NCI-H1436 (cell line): Measurements from ENCODE around the gene PHLPP1.
A peak's percentile ranks its signal among the peaks of the same experiment; 100 is the strongest.

ENCODE experiments used
- DNase-seq: peaks from one replicate; lab custom pipeline; 2025; lab: John Stamatoyannopoulos, UW

PHLPP1 gene

GRCh38 chr18:62942578-62942977 is 227.2 kb downstream of the PHLPP1 start:
- DNase-seq: no peak

- DNase-seq: no peak
Measured at GRCh38 chr18:62944454-62944853, 229.1 kb downstream of the PHLPP1 start.

GRCh38 chr18:62948788-62949187 is 233.4 kb downstream of the PHLPP1 start:
- DNase-seq: no peak

- no peak for DNase-seq
Measured at GRCh38 chr18:62950246-62950645, 234.9 kb downstream of the PHLPP1 start.

- no peak for DNase-seq
Measured at GRCh38 chr18:62952807-62953206, 237.5 kb downstream of the PHLPP1 start.

GRCh38 chr18:62953663-62954062 is 238.3 kb downstream of the PHLPP1 start:
- no peak for DNase-seq

- DNase-seq: no peak
Measured at GRCh38 chr18:62954366-62954765, 239.0 kb downstream of the PHLPP1 start.

- DNase-seq: peak; percentile 32
Measured at GRCh38 chr18:62957885-62958472, 242.6 kb downstream of the PHLPP1 start.

- DNase-seq: no peak
Measured at GRCh38 chr18:62959481-62959880, 244.1 kb downstream of the PHLPP1 start.

- DNase-seq: peak; percentile 26
Measured at GRCh38 chr18:62963507-62963906, 248.2 kb downstream of the PHLPP1 start.

GRCh38 chr18:62964432-62964831 is 249.1 kb downstream of the PHLPP1 start:
- no peak for DNase-seq

GRCh38 chr18:62967089-62967488 is 251.7 kb downstream of the PHLPP1 start:
- DNase-seq: no peak

- DNase-seq: no peak
Measured at GRCh38 chr18:62973689-62974088, 258.3 kb downstream of the PHLPP1 start.

GRCh38 chr18:62974388-62974787 is 259.0 kb downstream of the PHLPP1 start:
- no peak for DNase-seq

GRCh38 chr18:62974928-62975675 is 259.8 kb downstream of the PHLPP1 start:
- no peak for DNase-seq

GRCh38 chr18:62975785-62976184 is 260.4 kb downstream of the PHLPP1 start:
- no peak for DNase-seq

- no peak for DNase-seq
Measured at GRCh38 chr18:62976227-62976626, 260.9 kb downstream of the PHLPP1 start.

GRCh38 chr18:62977512-62977911 is 262.2 kb downstream of the PHLPP1 start:
- no peak for DNase-seq

- DNase-seq: no peak
Measured at GRCh38 chr18:62978251-62979049, 263.1 kb downstream of the PHLPP1 start.

- no peak for DNase-seq
Measured at GRCh38 chr18:62979176-62979575, 263.8 kb downstream of the PHLPP1 start.

- no peak for DNase-seq
Measured at GRCh38 chr18:62979900-62980299, 264.6 kb downstream of the PHLPP1 start.

GRCh38 chr18:62981566-62981965 is 266.2 kb downstream of the PHLPP1 start:
- no peak for DNase-seq
